ENCODE data around the gene TEX13A.

GRCh38 chrX:105191878-105192277, 28.6 kb downstream of the TEX13A start:
- TF ChIP-seq FOXA1 (IDR thresholded peaks at IDR 0.05) = no peak
- no peak for TF ChIP-seq CTBP1 (IDR thresholded peaks at IDR 0.05; ENCODE audit: borderline replicate concordance)
- TF ChIP-seq BHLHE40 (IDR thresholded peaks at IDR 0.05; ENCODE audit: borderline replicate concordance) = no peak
- no peak for TF ChIP-seq FOXK2 (IDR thresholded peaks at IDR 0.05)
- no peak for TF ChIP-seq HDGF (IDR thresholded peaks at IDR 0.05; ENCODE audit: borderline replicate concordance)
- TF ChIP-seq FOXM1 (IDR thresholded peaks at IDR 0.05; ENCODE audit: borderline replicate concordance) = no peak
- TF ChIP-seq L3MBTL2 (conservative IDR thresholded peaks at IDR 0.05) = no peak
- TF ChIP-seq SP1 (IDR thresholded peaks at IDR 0.05) = no peak
- no peak for TF ChIP-seq ARNT (IDR thresholded peaks at IDR 0.05)
- TF ChIP-seq SUZ12 (IDR thresholded peaks at IDR 0.05) = no peak
- TF ChIP-seq TARDBP (IDR thresholded peaks at IDR 0.05) = no peak
- TF ChIP-seq ZNF384 (IDR thresholded peaks at IDR 0.05) = no peak
- no peak for TF ChIP-seq NFRKB (IDR thresholded peaks at IDR 0.05)
- TF ChIP-seq ELF4 (IDR thresholded peaks at IDR 0.05) = no peak
